HG03060 (cell line): ENCODE measurements around the gene LCMT1.
"Not testable (repeated sequence)": the region's sequence is repeated elsewhere in the genome, so short reads cannot be mapped to it uniquely, and the experiment has no call there.

Source experiments
- ATAC-seq: cut with Tn5 transposase; IDR thresholded peaks from one replicate; pipeline ENCODE4 v1.9.1; 2021; ENCODE audit warnings: low read depth, moderate number of reproducible peaks; ENCODE audit not compliant: unreplicated experiment

Gene LCMT1

DNA sequence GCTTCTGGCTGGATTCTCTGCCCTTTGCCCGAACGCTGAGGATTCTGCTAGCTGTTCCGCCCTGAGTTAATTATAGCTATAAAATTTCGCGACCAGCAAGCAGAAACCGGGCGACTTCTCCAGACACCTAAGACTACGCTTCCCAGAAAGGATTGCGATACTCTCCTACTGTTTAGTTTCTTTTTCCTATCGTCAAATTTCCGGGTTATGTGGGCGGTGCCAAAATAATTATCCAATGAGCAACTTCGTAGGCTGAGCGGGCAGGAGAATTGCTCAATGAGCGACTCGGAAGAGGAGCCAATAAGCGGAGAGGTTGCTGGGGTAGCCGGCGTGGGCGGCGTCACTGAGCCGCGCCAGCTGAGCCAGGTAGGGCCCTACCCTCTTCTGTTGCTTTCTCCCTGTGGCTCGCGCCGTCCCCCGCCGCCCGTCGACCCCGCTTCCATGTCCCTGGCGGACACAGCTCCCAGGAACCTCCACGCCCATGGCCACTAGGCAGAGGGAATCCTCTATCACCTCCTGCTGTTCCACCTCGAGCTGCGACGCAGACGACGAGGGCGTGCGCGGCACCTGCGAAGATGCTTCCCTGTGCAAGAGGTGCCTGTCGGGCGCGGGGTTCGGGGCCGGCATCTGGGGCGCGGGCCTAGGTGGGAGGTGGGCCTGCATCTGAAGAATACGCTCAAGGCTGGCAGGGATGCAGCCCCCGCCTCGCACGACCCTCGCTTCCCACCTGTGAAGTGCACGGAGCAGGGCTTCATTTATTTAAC, at the start of gene LCMT1:
LCMT1 (plus strand) TSS at position 340 of the 764 bp plus-strand sequence; CDS start at position 482, 142 bp downstream.
- ATAC-seq = peak; percentile 92

- ATAC-seq = no peak
These were observed 48.4 kb upstream of the LCMT1 start for GRCh38 chr16:25063102-25063501.

GRCh38 chr16:25063865-25064264, 47.7 kb upstream of the LCMT1 start:
- no peak for ATAC-seq

DNA sequence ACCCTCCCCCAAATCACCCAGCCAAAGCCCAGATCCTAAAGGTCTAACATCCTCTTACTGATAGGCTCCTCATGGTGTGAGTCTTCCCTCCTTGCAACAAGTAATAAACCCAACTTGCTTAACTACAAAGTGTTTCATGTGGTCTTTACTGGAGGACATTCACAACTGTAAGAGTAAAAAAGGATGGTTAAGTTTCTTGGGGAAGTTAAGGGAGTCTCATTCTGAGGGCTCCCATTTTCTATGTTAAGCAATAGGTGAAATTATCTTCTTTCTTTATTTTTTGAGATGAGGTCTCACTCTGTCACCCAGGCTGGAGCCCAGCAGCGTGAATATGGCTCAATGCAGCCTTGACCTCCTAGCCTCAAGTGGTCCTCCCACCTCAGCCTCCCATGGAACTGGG, 47.3 kb upstream of the LCMT1 start:
- not testable (repeated sequence) for ATAC-seq

- ATAC-seq = no peak
These were observed 46.6 kb upstream of the LCMT1 start for GRCh38 chr16:25064937-25065336.

GRCh38 chr16:25065899-25066298, 45.6 kb upstream of the LCMT1 start:
- ATAC-seq = no peak

GRCh38 chr16:25066426-25066746, 45.2 kb upstream of the LCMT1 start:
- no peak for ATAC-seq

DNA sequence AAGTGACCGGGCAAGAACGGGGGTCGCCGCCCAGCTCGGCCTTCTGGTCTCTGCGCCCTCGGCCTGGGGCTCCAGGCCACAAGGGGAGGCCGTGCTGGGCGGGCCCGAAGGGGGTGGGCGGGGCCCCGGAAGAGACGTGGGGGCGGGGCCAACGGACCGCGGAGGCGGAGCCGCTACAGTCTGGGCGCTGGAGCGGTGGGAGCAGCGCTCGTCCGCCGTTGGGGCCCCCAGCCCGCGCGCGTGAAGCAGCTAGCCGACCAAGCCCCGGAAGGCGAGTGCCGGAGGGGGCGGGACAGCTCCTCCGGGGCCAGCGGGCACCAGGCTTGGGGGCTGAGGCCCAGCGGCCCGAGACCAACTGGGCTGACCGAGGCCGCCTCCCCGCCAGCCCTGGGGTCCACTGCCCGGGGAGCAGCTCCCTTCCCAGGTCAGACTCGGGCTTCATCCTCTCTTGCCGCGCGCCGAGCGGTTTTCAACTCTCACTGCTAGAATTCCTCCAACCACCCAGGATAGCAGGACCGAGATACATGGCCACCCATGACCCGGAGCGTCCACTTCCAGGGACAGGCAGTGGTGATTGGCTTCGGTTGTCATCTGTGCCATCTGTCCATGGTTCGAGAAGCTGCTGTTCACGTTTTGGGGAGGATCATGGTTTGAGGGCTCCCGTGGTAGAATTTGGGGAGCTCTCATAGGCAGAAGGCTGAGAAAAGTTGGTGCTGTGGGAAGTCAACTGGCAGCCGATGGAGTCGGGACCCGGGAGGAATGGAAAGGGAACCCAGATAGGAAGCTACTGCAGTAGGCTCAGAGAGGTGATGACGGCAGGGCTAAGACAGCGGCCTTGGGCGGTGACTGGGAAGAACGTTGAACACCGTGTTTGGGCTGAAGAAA, 44.6 kb upstream of the LCMT1 start:
- peak; percentile 68 for ATAC-seq

DNA sequence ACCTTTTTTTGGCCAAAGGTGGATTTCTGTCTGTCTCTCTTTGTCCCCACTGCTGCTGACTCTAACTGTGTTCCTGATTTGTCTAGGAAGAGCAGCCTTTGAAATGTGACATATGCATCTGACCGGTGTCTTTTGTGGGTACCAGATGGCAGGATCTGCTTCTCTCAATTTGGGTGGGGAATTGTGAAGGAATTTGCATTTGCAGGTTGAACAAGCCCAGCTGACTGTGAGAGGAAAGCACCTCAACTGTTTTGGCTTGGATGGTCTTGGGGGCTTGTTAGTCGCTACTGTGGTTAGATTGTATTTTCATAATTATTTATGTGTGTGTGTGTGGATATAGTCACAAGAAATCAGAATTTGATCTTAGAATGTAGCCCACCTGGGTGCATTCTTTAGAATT, 37.7 kb upstream of the LCMT1 start:
- no peak for ATAC-seq

- no peak for ATAC-seq
These were observed 33.1 kb upstream of the LCMT1 start for GRCh38 chr16:25078386-25078978.

- no peak for ATAC-seq
These were observed 31.7 kb upstream of the LCMT1 start for GRCh38 chr16:25079637-25080378.

DNA sequence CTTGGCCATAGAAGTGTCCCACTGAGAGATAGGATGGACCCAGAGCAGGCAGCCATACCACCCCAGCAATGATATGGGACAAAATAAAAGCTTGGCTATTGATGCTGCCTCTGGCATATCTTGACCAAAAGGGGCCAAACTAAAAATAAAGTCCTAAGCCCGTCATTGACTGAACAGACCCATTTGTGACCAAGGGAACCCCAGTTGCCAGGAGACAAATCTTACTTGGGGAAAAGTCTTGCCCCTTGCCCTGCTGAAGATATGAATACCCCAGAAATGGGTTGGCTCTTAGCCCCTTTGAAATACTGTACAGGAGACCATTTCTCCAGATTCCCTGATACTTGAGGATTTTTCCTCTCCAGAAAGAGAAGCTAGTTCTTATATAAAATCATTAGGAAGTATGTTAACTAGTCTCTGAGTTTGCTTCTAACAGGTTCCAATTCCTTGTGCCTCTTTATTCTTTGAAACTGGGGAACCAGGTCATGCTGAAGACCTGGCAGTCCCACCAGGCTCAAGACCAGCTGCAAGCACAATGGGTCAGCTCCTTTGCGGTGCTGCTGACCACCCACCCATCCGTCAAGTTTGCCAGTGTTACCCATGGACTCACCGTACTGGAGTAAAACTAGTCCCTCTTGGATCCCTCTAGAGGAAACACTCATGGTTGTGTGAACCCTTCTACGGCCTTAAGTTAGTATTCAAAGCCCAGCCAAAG, 31.0 kb upstream of the LCMT1 start:
- no peak for ATAC-seq

GRCh38 chr16:25081702-25082101, 29.8 kb upstream of the LCMT1 start:
- no peak for ATAC-seq

GRCh38 chr16:25083065-25083464, 28.5 kb upstream of the LCMT1 start:
- ATAC-seq = no peak

DNA sequence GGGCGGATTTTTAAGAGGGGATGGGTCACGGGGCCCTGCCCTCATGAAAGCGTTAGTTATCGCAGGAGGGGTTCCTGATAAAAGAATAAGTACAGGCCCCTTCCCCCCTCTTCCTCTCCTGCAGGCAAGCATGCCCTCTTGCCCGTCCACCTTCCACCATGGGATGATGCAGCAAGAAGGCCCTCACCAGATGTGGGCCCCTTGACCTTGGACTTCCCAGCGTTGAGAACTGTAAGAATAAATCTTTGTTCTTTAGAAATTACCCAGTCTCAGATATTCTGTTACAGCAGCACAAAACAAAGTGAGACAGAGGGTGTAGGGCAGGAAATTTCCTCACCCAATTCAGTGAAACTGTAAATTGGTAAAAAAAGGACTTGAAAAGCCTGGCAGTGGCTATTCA, 27.8 kb upstream of the LCMT1 start:
- ATAC-seq = no peak

DNA sequence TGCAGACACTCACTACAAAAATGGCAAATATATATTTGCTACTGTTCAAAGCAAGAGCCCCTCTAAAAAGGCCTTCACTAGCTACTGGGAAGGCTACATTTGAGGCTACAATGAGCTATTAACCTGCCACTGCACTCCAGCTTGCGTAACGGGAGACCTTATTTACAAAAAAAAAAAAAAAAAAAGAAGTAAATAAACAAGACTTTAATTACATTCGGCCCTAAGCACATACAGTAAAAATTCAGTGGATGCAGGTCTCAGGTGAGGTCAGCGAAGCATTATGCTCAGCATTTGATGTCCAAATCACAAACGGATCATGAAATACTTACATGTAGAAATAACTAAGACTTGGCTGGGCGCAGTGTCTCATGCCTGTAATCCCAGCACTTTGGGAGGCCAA, 26.7 kb upstream of the LCMT1 start:
- no peak for ATAC-seq

- no peak for ATAC-seq
These were observed 23.8 kb upstream of the LCMT1 start for GRCh38 chr16:25087761-25088160.

DNA sequence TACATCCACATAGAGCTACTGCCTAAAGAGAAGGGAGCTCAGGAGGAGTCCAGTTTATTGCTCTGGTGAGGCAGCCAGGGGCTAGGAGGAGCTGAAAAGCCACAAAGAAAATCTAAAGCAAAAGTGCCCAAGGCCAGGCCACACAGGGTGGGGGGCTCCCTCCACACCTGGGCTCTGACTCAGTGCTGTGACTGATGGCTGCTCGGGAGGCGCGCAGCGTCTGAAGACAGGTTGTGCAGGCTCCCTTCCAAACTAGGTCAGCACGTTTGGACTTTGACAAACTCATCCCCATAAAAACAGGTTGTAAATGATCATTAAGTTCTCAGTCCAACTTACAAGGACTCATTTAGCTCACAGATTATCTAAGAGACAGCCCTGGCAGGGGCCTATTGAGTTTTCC, 22.2 kb upstream of the LCMT1 start:
- no peak for ATAC-seq

- no peak for ATAC-seq
These were observed 19.1 kb upstream of the LCMT1 start for GRCh38 chr16:25092441-25092840.
